ENCODE measurements around the gene OPTC. TPM values are rescaled to one million over a fixed set of nuclear protein-coding genes. Genes with fewer than 3 reads are reported as not detected.

OPTC gene
- total RNA-seq, 1 donor: not detected

DNA sequence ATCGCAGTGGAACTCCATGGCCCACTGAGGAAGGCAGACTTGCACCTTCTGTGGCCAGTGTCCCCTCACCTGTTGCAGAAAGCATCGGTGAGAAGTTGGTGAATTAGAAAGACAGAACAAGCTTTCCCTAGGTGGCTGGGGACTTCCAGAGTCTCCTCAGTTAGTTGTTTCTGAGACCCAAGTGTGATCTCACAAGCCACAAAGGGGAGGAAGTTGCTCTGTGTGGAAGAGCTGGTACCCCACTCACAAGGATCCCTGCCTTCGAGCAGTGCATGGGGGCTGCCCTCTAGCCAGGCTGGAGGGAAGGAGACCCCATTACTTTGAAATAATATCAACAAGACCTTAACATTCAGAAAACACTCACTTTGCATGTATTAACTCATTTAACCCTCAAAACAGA, 16.2 kb upstream of the OPTC start:
- TF ChIP-seq, protein P1, sequence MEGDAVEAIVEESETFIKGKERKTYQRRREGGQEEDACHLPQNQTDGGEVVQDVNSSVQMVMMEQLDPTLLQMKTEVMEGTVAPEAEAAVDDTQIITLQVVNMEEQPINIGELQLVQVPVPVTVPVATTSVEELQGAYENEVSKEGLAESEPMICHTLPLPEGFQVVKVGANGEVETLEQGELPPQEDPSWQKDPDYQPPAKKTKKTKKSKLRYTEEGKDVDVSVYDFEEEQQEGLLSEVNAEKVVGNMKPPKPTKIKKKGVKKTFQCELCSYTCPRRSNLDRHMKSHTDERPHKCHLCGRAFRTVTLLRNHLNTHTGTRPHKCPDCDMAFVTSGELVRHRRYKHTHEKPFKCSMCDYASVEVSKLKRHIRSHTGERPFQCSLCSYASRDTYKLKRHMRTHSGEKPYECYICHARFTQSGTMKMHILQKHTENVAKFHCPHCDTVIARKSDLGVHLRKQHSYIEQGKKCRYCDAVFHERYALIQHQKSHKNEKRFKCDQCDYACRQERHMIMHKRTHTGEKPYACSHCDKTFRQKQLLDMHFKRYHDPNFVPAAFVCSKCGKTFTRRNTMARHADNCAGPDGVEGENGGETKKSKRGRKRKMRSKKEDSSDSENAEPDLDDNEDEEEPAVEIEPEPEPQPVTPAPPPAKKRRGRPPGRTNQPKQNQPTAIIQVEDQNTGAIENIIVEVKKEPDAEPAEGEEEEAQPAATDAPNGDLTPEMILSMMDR (IDR thresholded peaks at IDR 0.05; ENCODE audit: insufficient read depth, low read length): no peak
- DNase-seq (ENCODE audit: low read depth): no peak
- H3K4me3 ChIP-seq (ENCODE audit: low read depth, low read length): no peak overlapping the region

DNA sequence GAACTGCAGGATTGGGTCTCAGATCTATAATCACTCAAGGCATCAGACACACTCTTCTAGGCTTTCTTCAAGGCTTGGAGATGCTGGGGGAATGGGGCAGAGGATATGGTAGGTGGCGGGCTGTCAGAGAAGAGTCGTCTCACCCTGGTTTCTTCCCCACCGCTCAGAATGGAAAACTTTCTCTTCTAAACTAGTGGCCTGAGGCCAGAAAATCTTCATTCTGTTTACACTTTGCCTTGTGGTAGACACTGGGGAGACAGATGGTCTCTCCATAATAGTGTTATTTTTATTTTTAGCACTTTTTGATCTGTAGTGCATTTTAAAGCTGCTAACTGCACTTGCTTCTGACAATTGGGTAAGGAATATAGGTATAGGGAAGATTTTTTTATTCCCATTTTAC, 15.7 kb upstream of the OPTC start:
- H3K4me3 ChIP-seq (ENCODE audit: low read depth, low read length): no peak overlapping the region
- DNase-seq (ENCODE audit: low read depth): no peak

DNA sequence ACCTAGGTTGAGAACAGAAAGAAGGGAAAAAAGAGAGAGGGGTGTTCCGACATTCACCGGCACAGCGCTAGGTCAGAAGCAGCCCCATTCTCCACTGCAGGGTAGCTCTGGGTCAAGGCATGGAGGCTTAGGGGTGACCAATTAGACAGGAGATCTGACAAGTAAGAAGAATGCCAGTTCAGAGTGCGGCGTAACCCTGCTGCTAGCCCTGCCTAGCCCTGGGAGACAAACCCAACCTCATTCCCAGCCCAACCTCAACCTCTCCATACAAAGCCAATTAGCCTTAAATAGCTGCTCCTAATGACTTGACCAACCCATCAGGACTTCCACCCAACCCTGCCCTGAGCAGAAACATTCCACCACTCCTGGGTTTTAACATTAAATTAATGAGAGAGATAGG, 15.0 kb upstream of the OPTC start:
- TF ChIP-seq, protein P1 (IDR thresholded peaks at IDR 0.05; ENCODE audit: insufficient read depth, low read length): no peak
- no peak for DNase-seq (ENCODE audit: low read depth)
- no peak overlapping the region for H3K4me3 ChIP-seq (ENCODE audit: low read depth, low read length)

More for the DNA sequence above, 15.7 kb upstream of the OPTC start:
- TF ChIP-seq, protein P1 (IDR thresholded peaks at IDR 0.05; ENCODE audit: insufficient read depth, low read length): no peak

DNA sequence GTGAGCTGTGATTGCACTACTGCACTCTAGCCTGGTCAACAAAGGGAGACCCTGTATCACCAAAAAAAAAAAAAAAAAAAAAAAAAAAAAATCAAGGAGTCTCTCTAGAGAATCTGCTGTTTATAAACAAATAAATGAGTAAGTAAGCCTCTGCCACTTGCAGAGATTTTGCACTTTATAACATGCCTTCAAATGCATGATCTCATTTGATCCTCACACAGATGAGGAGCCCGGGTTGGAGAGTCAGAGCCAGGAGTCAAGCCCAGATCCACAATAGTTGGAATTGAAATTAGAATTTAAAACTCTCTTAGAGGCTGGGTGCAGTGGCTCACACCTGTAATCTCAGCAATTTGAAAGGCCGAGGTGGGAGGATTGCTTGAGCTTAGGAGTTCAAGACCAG, 14.3 kb upstream of the OPTC start:
- no peak for DNase-seq (ENCODE audit: low read depth)
- H3K4me3 ChIP-seq (ENCODE audit: low read depth, low read length): no peak overlapping the region
- TF ChIP-seq, protein P1 (IDR thresholded peaks at IDR 0.05; ENCODE audit: insufficient read depth, low read length): no peak

DNA sequence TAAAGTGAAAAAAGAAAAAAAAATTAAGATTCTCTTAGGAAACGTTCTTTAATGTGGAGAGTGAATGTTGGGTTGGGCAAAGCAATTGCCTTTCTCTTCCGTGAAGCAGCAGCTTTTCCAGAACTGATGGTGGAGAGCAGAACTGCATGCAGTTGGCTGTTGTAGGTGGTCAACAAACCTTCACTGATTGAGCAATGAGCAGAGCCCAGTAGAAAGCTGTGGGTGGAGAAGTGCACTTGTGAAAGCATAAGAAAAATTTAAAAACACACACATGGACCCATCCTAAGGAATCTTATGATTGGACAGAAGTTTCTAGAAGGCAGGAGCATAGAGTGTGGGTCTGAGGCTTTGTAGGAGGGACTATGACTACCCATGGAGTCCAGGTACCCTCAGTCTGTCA, 13.9 kb upstream of the OPTC start:
- H3K4me3 ChIP-seq (ENCODE audit: low read depth, low read length): peak overlapping the region; percentile 10
- peak; percentile 89 for DNase-seq (ENCODE audit: low read depth)
- TF ChIP-seq, protein P1 (IDR thresholded peaks at IDR 0.05; ENCODE audit: insufficient read depth, low read length): peak; percentile 54

DNA sequence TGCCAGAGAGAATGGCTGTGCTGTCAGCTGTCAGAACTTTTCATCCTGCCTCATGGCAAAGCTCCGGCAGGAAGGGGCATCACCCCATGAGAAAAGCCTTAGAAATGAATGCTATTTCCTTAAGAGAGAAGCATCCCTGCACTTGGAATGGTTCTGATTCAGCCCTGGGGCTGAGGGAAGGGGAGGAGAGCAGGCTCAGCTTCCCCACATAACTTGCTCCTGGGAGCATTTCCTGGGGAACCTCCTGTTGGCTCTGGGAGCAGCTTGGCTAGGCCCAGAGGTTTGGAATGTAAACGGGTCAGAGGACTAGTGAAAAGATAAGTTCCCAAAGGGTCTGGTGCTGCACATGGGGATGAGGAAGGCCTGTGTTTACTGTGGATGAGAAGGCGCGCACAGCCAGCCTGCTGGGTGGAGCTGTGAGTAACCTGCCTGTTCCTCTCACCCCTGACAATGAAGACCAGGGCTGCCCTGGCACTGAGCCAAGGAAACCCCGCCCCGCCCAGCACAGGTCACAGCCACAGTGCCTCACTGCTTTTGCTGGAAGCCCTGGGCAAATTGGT, 13.3 kb upstream of the OPTC start:
- TF ChIP-seq, protein P1 (IDR thresholded peaks at IDR 0.05; ENCODE audit: insufficient read depth, low read length): no peak
- peak overlapping the region; percentile 10 for H3K4me3 ChIP-seq (ENCODE audit: low read depth, low read length)
- DNase-seq (ENCODE audit: low read depth): peak; percentile 98

DNA sequence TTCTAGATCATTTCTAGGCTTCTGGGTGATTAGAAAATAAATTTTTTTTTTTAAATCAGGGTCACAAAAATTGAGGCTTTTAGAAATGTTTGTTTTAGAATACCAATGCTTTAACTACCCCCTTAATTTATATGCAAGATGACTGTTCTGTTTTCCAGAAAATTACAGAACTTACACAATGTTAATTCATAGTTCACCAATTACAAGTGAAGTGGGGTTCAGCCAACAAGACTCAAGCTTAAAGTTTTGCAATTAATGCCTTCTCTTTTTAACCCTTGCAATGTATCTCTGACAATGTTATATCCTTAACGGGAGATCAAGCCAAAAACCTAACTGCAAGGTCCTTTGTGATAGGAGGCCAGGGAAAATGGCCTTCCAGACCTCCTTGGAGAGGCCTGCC, 12.8 kb upstream of the OPTC start:
- TF ChIP-seq, protein P1 (IDR thresholded peaks at IDR 0.05; ENCODE audit: insufficient read depth, low read length): no peak
- H3K4me3 ChIP-seq (ENCODE audit: low read depth, low read length): no peak overlapping the region
- DNase-seq (ENCODE audit: low read depth): no peak
